ENCODE measurements around the gene RARRES2. TPM values are rescaled to one million over a fixed set of nuclear protein-coding genes. Genes with fewer than 3 reads are reported as not detected.

Gene RARRES2
- total RNA-seq, 3 donors from 2014 or later: 82.6 to 202 (median 98.9) TPM

DNA sequence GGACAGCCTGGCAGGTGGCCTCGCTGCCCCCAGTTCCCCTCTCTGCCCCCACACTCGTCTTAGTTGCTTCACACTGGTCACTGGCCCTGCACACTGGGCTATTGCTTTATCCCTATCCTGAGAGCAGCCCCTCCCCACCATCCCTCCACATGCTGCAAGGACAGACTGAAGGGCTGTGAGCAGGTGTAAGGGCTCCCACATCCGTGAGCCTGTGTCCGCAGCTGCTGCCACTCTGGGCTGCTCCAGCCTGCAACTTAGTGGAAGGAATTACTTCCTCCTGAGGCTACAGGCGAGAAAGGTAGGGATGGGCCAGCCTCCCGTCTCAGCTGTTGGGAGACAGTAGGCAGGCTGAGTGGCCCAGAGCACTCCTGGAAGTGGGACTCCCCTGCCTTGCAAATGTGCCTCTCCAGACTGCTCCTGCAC lies 3.8 kb downstream of the RARRES2 start:
- intact Hi-C loops (cut with DNase I, micrococcal nuclease): no loop called here
- TF ChIP-seq, protein P1, sequence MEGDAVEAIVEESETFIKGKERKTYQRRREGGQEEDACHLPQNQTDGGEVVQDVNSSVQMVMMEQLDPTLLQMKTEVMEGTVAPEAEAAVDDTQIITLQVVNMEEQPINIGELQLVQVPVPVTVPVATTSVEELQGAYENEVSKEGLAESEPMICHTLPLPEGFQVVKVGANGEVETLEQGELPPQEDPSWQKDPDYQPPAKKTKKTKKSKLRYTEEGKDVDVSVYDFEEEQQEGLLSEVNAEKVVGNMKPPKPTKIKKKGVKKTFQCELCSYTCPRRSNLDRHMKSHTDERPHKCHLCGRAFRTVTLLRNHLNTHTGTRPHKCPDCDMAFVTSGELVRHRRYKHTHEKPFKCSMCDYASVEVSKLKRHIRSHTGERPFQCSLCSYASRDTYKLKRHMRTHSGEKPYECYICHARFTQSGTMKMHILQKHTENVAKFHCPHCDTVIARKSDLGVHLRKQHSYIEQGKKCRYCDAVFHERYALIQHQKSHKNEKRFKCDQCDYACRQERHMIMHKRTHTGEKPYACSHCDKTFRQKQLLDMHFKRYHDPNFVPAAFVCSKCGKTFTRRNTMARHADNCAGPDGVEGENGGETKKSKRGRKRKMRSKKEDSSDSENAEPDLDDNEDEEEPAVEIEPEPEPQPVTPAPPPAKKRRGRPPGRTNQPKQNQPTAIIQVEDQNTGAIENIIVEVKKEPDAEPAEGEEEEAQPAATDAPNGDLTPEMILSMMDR (IDR thresholded peaks at IDR 0.05): no peak
- Histone ChIP-seq H3K9me3 (no peaks in the 10 kb centered on the region), H3K4me1 (ENCODE audit: low read depth) (peaks cover 42% of the 10 kb centered on the region), H3K4me3 (no peak overlapping the region), H3K36me3 (ENCODE audit: low read depth) (no peaks in the 10 kb centered on the region)
- DNase-seq (peak; percentile 47 to 69 (median 62)), ATAC-seq (peak; percentile 68)

DNA sequence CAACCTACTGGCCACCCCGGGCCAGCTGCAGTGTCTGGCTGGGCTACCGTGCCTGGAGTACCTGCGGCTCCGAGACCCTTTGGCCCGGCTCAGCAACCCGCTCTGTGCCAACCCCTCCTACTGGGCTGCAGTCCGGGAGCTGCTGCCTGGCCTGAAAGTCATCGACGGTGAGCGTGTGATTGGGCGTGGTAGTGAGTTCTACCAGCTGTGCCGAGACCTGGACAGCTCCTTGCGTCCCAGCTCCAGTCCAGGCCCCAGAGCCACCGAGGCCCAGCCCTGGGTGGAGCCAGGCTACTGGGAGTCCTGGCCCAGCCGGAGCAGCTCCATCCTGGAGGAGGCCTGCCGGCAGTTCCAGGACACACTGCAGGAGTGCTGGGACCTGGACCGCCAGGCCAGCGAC lies 4.2 kb downstream of the RARRES2 start:
- TF ChIP-seq, protein P1 (IDR thresholded peaks at IDR 0.05): no peak
- no peaks in the 10 kb centered on the region for H3K36me3 ChIP-seq (ENCODE audit: low read depth)
- H3K4me3 ChIP-seq: no peak overlapping the region
- DNase-seq (peak; percentile 65 to 78 (median 75)), ATAC-seq (peak; percentile 67)
- H3K9me3 ChIP-seq: no peaks in the 10 kb centered on the region
- peaks cover 42% of the 10 kb centered on the region for H3K4me1 ChIP-seq (ENCODE audit: low read depth)
- intact Hi-C loops (cut with DNase I, micrococcal nuclease): no loop called here

DNA sequence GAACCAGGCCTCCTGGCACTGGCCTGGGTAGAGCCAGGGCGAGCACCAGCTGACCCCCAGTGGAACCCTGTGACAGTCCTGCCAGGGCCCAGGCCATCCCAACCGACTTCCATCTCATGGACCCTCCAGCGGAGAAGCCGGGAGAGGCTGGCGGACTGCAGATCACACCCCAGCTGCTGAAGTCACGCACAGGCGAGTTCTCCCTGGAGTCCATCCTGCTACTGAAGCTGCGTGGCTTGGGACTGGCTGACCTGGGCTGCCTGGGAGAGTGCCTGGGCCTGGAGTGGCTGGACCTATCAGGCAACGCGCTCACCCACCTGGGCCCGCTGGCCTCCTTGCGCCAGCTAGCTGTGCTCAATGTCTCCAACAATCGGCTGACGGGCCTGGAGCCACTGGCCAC lies 4.7 kb downstream of the RARRES2 start:
- H3K36me3 ChIP-seq (ENCODE audit: low read depth): no peaks in the 10 kb centered on the region
- TF ChIP-seq, protein P1 (IDR thresholded peaks at IDR 0.05): no peak
- DNase-seq (no peak), ATAC-seq (no peak)
- H3K4me3 ChIP-seq: no peak overlapping the region
- H3K9me3 ChIP-seq: no peaks in the 10 kb centered on the region
- intact Hi-C loops (cut with DNase I, micrococcal nuclease): no loop called here
- H3K4me1 ChIP-seq (ENCODE audit: low read depth): peaks cover 42% of the 10 kb centered on the region

DNA sequence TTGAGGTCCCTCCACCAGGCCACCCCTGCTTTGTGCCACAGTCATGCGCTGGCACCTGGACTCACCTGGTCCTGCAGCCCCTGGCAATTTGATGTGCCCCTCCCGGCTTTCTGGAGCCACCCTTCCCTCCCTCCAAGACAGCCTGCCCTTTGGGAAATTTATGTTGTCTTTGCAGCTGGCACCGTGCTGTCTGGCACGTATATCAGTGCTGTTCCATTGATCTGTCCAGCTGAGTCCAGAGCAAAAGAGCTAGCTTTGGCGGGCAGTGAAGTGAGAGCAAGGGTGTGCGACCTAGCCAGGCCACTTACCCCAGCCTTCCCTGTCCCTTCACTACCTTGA lies 5.7 kb downstream of the RARRES2 start:
- no peaks in the 10 kb centered on the region for H3K36me3 ChIP-seq (ENCODE audit: low read depth)
- TF ChIP-seq, protein P1 (IDR thresholded peaks at IDR 0.05): no peak
- intact Hi-C loops (cut with DNase I, micrococcal nuclease): no loop called here
- DNase-seq (no peak), ATAC-seq (no peak)
- no peak overlapping the region for H3K4me3 ChIP-seq
- peaks cover 36% of the 10 kb centered on the region for H3K4me1 ChIP-seq (ENCODE audit: low read depth)
- no peaks in the 10 kb centered on the region for H3K9me3 ChIP-seq

DNA sequence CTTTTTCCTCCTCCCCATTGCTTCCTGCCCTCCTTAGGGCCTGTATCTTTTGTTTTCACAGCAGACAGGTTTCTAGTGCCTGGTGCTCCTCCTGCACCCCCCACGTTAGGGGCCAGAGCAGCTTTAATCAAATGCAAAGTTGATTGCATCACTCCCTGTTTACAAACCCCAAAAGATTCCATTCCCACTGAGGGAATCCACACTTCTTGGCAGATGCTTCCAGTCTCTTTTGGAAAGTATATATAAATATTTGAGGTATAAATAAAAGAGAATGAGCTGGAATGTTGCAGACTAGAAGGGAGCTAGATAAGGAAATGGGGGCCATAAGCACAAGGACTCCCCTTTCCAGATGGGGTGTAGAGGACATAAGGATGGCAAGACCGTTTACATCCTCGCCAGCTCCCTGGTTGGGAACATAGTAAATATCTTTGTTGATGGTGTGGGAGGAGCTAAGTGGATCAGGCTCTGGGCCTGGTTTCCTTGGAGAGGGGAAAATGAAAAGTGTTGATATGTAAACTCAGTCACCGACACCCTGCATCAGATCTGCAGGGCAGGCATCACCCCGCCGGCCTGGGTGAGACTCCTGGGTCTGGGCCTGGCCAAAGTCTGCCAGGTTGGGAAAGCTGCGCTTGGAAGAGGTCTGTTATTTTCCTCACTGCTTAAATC lies 6.2 kb downstream of the RARRES2 start:
- intact Hi-C loops (cut with DNase I, micrococcal nuclease): no loop called here
- TF ChIP-seq, protein P1 (IDR thresholded peaks at IDR 0.05): no peak
- Histone ChIP-seq H3K36me3 (ENCODE audit: low read depth) (no peaks in the 10 kb centered on the region), H3K4me3 (no peak overlapping the region), H3K4me1 (ENCODE audit: low read depth) (peaks cover 32% of the 10 kb centered on the region), H3K9me3 (no peaks in the 10 kb centered on the region)
- ATAC-seq: no peak
- DNase-seq: peak in 1 of 3 donors; percentile 28

DNA sequence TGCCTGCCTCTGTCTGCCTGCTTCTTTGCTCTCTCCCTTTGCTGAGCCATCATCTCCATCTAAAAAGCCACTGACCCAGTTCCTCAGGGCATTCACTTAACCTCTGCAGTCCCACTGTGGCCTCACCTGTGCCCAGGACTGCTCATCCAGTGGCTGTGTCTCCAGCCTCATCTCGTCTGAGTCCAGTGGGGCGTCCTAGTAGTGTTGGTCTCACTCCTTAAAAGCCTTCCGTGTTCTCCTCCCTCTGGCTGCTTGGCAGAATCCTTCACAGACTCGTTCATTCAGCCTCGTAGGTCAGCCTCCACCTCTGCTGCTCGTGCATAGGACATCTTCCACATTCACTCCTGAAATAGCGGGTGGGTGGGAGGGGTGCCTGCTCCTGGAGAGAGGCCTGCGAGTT lies 7.3 kb downstream of the RARRES2 start:
- intact Hi-C loops (cut with DNase I, micrococcal nuclease): no loop called here
- ATAC-seq (no peak), DNase-seq (no peak)
- Histone ChIP-seq H3K4me3 (no peak overlapping the region), H3K4me1 (ENCODE audit: low read depth) (peaks cover 20% of the 10 kb centered on the region), H3K9me3 (no peaks in the 10 kb centered on the region), H3K36me3 (ENCODE audit: low read depth) (no peaks in the 10 kb centered on the region)
- TF ChIP-seq, protein P1 (IDR thresholded peaks at IDR 0.05): no peak
